Measurements from ENCODE around the gene GALC.

- TF ChIP-seq POLR2A (IDR thresholded peaks at IDR 0.05; ENCODE audit: low read depth, low read length) (no peak), CTCF (IDR thresholded peaks at IDR 0.05; ENCODE audit: extremely low read depth in 1 of 2, insufficient read depth in 1 of 2, low read depth in 1 of 2, low read length in 2 of 2) (no peak), MAX (IDR thresholded peaks at IDR 0.05; ENCODE audit: insufficient read depth, insufficient read length) (no peak), EZH2 (IDR thresholded peaks at IDR 0.05; ENCODE audit: borderline replicate concordance, low read depth, low read length, severe bottlenecking) (no peak), POLR2AphosphoS5 (IDR thresholded peaks at IDR 0.05; ENCODE audit: insufficient read depth, low read depth, low read length) (no peak), MYC (IDR thresholded peaks at IDR 0.05; ENCODE audit: low read depth, low read length) (no peak)
These were observed 76.7 kb downstream of the GALC start for GRCh38 chr14:87916103-87916885.

Measured in endothelial cell of umbilical vein (primary cell).